Endodermal cell (in vitro differentiated cells): ENCODE data around the gene LEAP2. TPM values are rescaled to one million over a fixed set of nuclear protein-coding genes. Genes with fewer than 3 reads are reported as not detected.
"Not testable (repeated sequence)": the region's sequence is repeated elsewhere in the genome, so short reads cannot be mapped to it uniquely, and the experiment has no call there.

Source experiments
- DNase-seq: peaks from one replicate; pipeline ENCODE4 v3.0.0-alpha.2; 2017
- H3K27ac ChIP-seq: 2 replicates; pipeline ENCODE4 v1.5.1; 2013; ENCODE audit warnings: mild to moderate bottlenecking, low read depth, low read length, moderate library complexity
- H3K27me3 ChIP-seq: 2 replicates; pipeline ENCODE4 v1.6.1; 2013; ENCODE audit warnings: mild to moderate bottlenecking, low read length, moderate library complexity; ENCODE audit not compliant: insufficient read depth, control insufficient read depth, poor library complexity, severe bottlenecking
- H3K36me3 ChIP-seq: 2 replicates; pipeline ENCODE4 v1.7.0; 2013; ENCODE audit warnings: mild to moderate bottlenecking, low read length, moderate library complexity; ENCODE audit not compliant: control insufficient read depth, insufficient read depth
- H3K4me1 ChIP-seq: one replicate; pipeline ENCODE4 v1.7.0; 2013; ENCODE audit warnings: low read length; ENCODE audit not compliant: control insufficient read depth, insufficient read depth
- H3K4me3 ChIP-seq: 2 replicates; pipeline ENCODE4 v1.5.1; 2013; ENCODE audit warnings: mild to moderate bottlenecking, low read length, moderate library complexity
- H3K9ac ChIP-seq: 2 replicates; pipeline ENCODE4 v1.6.1; 2013; ENCODE audit warnings: mild to moderate bottlenecking, low read length, moderate library complexity; ENCODE audit not compliant: poor library complexity, severe bottlenecking; ENCODE audit errors: extremely low read depth
- H3K9me3 ChIP-seq: 2 replicates; pipeline ENCODE4 v1.6.1; 2013; ENCODE audit warnings: mild to moderate bottlenecking, low read length, moderate library complexity; ENCODE audit not compliant: control insufficient read depth
- H3K27ac Mint-ChIP-seq: 2 replicates; pipeline ENCODE4 v1.8.0; 2020; ENCODE audit warnings: mixed read lengths
- H3K27me3 Mint-ChIP-seq: 2 replicates; pipeline ENCODE4 v1.8.0; 2021; ENCODE audit warnings: mild to moderate bottlenecking, mixed read lengths; ENCODE audit not compliant: insufficient read depth
- H3K36me3 Mint-ChIP-seq: 2 replicates; pipeline ENCODE4 v1.8.0; 2020; ENCODE audit warnings: low read depth, mixed read lengths
- H3K4me1 Mint-ChIP-seq: 2 replicates; pipeline ENCODE4 v1.8.0; 2020; ENCODE audit warnings: mixed read lengths
- H3K4me3 Mint-ChIP-seq: 2 replicates; pipeline ENCODE4 v1.8.0; 2020; ENCODE audit warnings: mild to moderate bottlenecking, moderate library complexity, mixed read lengths
- H3K9me3 Mint-ChIP-seq: 2 replicates; pipeline ENCODE4 v1.8.0; 2020; ENCODE audit warnings: mild to moderate bottlenecking, mixed read lengths
- WGBS, 2 experiments: methylation state at CpG; one replicate each; pipeline versions ENCODE4 v1.1.5 to v1.1.7; 2013; ENCODE audit warnings: missing lambda C conversion rate in 2 of 2, mixed read lengths in 1 of 2; ENCODE audit not compliant: insufficient coverage in 1 of 2, insufficient read length in 1 of 2; 5-methylcytosine and 5-hydroxymethylcytosine counted together
- total RNA-seq, 2 donors: library from RNA; stranded (reverse); fragmentation: NEBNext Ultra II Directional in 1 of 2; extraction: Animal tissue kit (Norgen Biotek cat#: 25700) in 1 of 2; gene quantifications; 2 replicates in 1 of 2; 3 replicates in 1 of 2; pipeline ENCODE4 v1.2.1, GENCODE V29; 2021
- TF ChIP-seq, protein P1 (sequence below): fragments of 200-600 bp; sonication (generic); conservative IDR thresholded peaks from 2 replicates; pipeline ENCODE4 v1.5.0; 2021; ENCODE audit warnings: antibody characterized with exemption, mild to moderate bottlenecking

The LEAP2 gene
- total RNA-seq, 2 donors from 2014 or later, result 0.92 to 0.95 TPM

DNA sequence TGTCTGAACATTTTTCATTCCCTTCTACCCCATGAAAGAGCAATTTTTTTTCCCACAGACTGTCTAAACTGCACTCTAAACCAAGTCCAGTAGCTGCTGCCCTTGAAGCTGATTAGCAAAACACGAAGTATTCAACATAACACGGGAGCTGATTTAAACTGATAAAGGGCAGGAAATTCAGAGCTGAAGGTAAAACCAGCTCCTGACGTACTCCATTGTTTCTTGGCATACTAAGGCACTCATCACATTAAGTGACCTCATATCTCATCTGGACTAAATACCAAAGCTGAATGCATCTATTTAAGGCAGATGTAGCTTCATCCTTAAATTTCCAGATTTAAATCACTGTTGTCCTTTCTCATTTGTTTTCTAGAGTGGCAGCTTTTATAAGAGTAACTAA lies 19.2 kb upstream of the LEAP2 start:
- Histone ChIP-seq H3K4me1 (no peaks in the 10 kb centered on the region), H3K9me3 (no peaks in the 10 kb centered on the region), H3K36me3 (no peaks in the 10 kb centered on the region), H3K9ac (no peak overlapping the region), H3K4me3 (no peak overlapping the region), H3K27me3 (no peaks in the 10 kb centered on the region), H3K27ac (no peak overlapping the region)
- peaks cover 3% of the 10 kb centered on the region for H3K4me1 Mint-ChIP-seq
- H3K9me3 Mint-ChIP-seq, result no peaks in the 10 kb centered on the region
- peak; percentile 24 for DNase-seq
- H3K4me3 Mint-ChIP-seq, result no peak overlapping the region
- H3K36me3 Mint-ChIP-seq, result no peaks in the 10 kb centered on the region
- TF ChIP-seq, protein P1, sequence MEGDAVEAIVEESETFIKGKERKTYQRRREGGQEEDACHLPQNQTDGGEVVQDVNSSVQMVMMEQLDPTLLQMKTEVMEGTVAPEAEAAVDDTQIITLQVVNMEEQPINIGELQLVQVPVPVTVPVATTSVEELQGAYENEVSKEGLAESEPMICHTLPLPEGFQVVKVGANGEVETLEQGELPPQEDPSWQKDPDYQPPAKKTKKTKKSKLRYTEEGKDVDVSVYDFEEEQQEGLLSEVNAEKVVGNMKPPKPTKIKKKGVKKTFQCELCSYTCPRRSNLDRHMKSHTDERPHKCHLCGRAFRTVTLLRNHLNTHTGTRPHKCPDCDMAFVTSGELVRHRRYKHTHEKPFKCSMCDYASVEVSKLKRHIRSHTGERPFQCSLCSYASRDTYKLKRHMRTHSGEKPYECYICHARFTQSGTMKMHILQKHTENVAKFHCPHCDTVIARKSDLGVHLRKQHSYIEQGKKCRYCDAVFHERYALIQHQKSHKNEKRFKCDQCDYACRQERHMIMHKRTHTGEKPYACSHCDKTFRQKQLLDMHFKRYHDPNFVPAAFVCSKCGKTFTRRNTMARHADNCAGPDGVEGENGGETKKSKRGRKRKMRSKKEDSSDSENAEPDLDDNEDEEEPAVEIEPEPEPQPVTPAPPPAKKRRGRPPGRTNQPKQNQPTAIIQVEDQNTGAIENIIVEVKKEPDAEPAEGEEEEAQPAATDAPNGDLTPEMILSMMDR, result no peak
- no peak overlapping the region for H3K27ac Mint-ChIP-seq
- no peaks in the 10 kb centered on the region for H3K27me3 Mint-ChIP-seq
- WGBS, 2 experiments, result 53 to 58% methylated on average over 3 of the region's 3 CpGs

- H3K36me3 ChIP-seq, H3K27ac Mint-ChIP-seq, H3K4me3 Mint-ChIP-seq, H3K9ac ChIP-seq, H3K4me1 Mint-ChIP-seq, H3K36me3 Mint-ChIP-seq, H3K9me3 ChIP-seq, H3K9me3 Mint-ChIP-seq, H3K27me3 Mint-ChIP-seq, H3K4me3 ChIP-seq, H3K4me1 ChIP-seq, H3K27ac ChIP-seq, DNase-seq, H3K27me3 ChIP-seq: not testable (repeated sequence)
- WGBS, 2 experiments, result 89 to 91% methylated on average over 2 to 5 of the region's 5 CpGs
Measured at GRCh38 chr5:132854992-132855391, 18.5 kb upstream of the LEAP2 start.

DNA sequence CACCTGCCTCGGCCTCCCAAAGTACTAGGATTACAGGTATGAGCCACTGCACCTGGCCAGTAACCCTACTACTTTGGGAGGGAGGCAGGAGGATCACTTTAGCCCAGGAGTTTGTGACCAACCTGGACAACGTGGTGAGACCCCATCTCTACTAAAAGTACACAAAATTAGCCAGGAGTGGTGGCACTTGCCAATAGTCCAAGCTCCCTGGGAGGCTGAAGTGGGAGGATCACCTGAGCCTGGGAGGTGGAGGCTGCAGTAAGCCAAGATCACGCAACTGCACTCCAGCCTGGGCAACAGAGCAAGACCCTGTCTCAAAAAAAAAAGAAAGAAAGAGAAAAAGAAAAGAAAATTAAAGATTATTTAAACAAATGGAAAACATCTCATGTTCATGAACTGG lies 17.5 kb upstream of the LEAP2 start:
- peak; percentile 5 for DNase-seq
- Histone ChIP-seq H3K36me3 (no peaks in the 10 kb centered on the region), H3K27me3 (peaks cover 13% of the 10 kb centered on the region), H3K9ac (no peak overlapping the region), H3K4me3 (no peak overlapping the region), H3K9me3 (no peaks in the 10 kb centered on the region), H3K27ac (no peak overlapping the region), H3K4me1 (no peaks in the 10 kb centered on the region)
- H3K27me3 Mint-ChIP-seq, result peaks cover 3% of the 10 kb centered on the region
- H3K36me3 Mint-ChIP-seq, result no peaks in the 10 kb centered on the region
- no peak overlapping the region for H3K4me3 Mint-ChIP-seq
- no peaks in the 10 kb centered on the region for H3K9me3 Mint-ChIP-seq
- H3K4me1 Mint-ChIP-seq, result peaks cover 3% of the 10 kb centered on the region
- no peak overlapping the region for H3K27ac Mint-ChIP-seq
- 93 to 100% methylated on average over 1 to 3 of the region's 3 CpGs for WGBS, 2 experiments
- TF ChIP-seq, protein P1, result no peak

- H3K4me1 Mint-ChIP-seq, result peaks cover 10% of the 10 kb centered on the region
- Histone ChIP-seq H3K27ac (no peak overlapping the region), H3K9me3 (no peaks in the 10 kb centered on the region)
Measured at GRCh38 chr5:132859889-132860437, 13.5 kb upstream of the LEAP2 start.

More at GRCh38 chr5:132859889-132860437, 13.5 kb upstream of the LEAP2 start:
- no peak overlapping the region for H3K4me3 ChIP-seq
- H3K27me3 ChIP-seq, result peaks cover 32% of the 10 kb centered on the region
- no peak overlapping the region for H3K4me3 Mint-ChIP-seq
- 86 to 87% methylated on average over 1 to 2 of the region's 2 CpGs for WGBS, 2 experiments
- H3K36me3 Mint-ChIP-seq, result no peaks in the 10 kb centered on the region
- H3K9ac ChIP-seq, result no peak overlapping the region
- peaks cover 6% of the 10 kb centered on the region for H3K27me3 Mint-ChIP-seq
- no peaks in the 10 kb centered on the region for H3K4me1 ChIP-seq
- TF ChIP-seq, protein P1, result no peak
- no peaks in the 10 kb centered on the region for H3K9me3 Mint-ChIP-seq
- H3K27ac Mint-ChIP-seq, result no peak overlapping the region
- DNase-seq, result no peak
- no peaks in the 10 kb centered on the region for H3K36me3 ChIP-seq
